Measurements from ENCODE around the gene TMEM187. TPM values are rescaled to one million over a fixed set of nuclear protein-coding genes. Genes with fewer than 3 reads are reported as not detected.

TMEM187 gene
- polyA plus RNA-seq, 4 donors: 4.2 to 10.1 (median 6.0) TPM

DNA sequence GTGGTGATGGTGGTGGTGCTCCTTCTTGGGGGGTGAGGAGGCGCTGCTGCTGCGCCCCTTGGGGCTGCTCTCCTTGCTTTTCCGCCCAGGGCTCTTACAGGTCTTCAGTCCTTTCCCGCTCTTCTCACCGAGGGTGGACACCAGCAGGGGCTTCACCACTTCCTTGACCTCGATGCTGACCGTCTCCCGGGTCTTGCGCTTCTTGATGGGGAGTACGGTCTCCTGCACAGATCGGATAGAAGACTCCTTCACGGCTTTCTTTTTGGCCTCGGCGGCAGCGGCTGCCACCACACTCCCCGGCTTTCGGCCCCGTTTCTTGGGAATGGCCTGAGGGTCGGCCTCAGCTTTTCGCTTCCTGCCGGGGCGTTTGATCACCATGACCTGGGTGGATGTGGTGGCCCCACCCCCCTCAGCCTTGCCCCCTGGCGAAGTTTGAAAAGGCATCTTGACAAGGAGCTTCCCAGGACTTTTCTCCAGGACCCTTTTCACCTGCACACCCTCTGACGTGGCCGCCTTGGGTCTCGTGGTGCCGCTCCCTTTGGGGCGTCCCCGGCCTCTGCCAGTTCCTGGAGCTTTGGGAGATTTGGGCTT is 58.3 kb downstream of the TMEM187 start:
- H3K4me1 ChIP-seq (ENCODE audit: control insufficient read depth in 3 of 3, insufficient read depth in 2 of 3, low read depth in 1 of 3, low read length in 2 of 3): peaks cover 0 to 9% (median 0%) of the 10 kb centered on the region in 3 donors
- H3K9me3 ChIP-seq (ENCODE audit: control insufficient read depth in 2 of 2, insufficient read depth in 1 of 2, low read depth in 1 of 2, low read length in 1 of 2): no peaks in the 10 kb centered on the region
- DNase-seq: no peak
- FAIRE-seq: no peak
- H3K4me3 ChIP-seq (ENCODE audit: low read depth in 1 of 3, low read length in 3 of 3): no peak overlapping the region
- H3K27me3 ChIP-seq (ENCODE audit: control insufficient read depth in 3 of 3, insufficient read depth in 3 of 3, low read length in 3 of 3): no peaks in the 10 kb centered on the region
- WGBS, 3 donors: 92 to 94% (median 93%) methylated on average over 24 to 29 of the region's 29 CpGs
- H3K36me3 ChIP-seq (ENCODE audit: control insufficient read depth in 3 of 3, insufficient read depth in 2 of 3, low read depth in 1 of 3, low read length in 3 of 3): peaks cover 2 to 66% (median 14%) of the 10 kb centered on the region in 3 donors
- H3K27ac ChIP-seq (ENCODE audit: low read depth in 1 of 3, low read length in 2 of 3): no peak overlapping the region

DNA sequence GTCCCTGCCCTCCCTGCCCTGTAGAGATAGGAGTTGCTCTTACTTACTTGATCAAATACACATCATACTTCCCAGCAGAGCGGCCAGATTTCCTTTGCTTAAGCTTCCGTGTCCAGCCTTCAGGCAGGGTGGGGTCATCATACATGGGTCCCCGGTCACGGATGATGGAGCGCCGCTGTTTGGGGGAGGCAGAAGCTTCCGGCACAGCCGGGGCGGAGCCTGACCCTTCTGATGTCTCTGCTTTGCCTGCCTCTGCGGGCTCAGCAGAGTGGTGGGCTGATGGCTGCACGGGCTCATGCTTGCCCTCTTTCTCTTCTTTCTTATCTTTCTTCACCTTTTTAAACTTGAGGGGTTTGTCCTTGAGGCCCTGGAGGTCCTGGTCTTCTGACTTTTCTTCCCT is 59.6 kb downstream of the TMEM187 start:
- DNase-seq (no peak), FAIRE-seq (no peak)

DNA sequence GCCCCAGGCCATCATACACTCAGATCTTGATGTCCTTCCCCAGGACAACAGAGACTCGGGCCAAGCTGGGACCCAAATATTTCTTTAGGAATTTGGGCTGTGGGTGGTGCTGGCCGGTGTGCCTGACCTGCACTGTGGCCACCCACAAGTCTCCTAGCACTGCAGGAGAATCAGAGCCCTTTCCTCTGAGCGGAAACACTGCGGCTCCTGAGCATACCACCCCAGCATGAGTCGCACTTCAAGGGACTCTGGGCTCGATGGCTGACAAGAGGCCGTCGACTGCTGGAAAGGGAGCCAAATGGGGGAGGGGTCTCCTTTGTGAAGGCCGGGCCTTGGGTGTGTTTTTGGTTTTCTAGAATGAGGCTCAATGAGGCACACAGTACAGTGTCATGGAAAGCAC is 60.1 kb downstream of the TMEM187 start:
- no peaks in the 10 kb centered on the region for H3K27me3 ChIP-seq (ENCODE audit: control insufficient read depth in 3 of 3, insufficient read depth in 3 of 3, low read length in 3 of 3)
- H3K4me1 ChIP-seq (ENCODE audit: control insufficient read depth in 3 of 3, insufficient read depth in 2 of 3, low read depth in 1 of 3, low read length in 2 of 3): peaks cover 0 to 9% (median 0%) of the 10 kb centered on the region in 3 donors
- H3K4me3 ChIP-seq (ENCODE audit: low read depth in 1 of 3, low read length in 3 of 3): no peak overlapping the region
- H3K9me3 ChIP-seq (ENCODE audit: control insufficient read depth in 2 of 2, insufficient read depth in 1 of 2, low read depth in 1 of 2, low read length in 1 of 2): no peaks in the 10 kb centered on the region
- DNase-seq (no peak), FAIRE-seq (no peak)
- WGBS, 3 donors: 79 to 87% (median 83%) methylated on average over 9 of the region's 9 CpGs
- peaks cover 2 to 53% (median 14%) of the 10 kb centered on the region in 3 donors for H3K36me3 ChIP-seq (ENCODE audit: control insufficient read depth in 3 of 3, insufficient read depth in 2 of 3, low read depth in 1 of 3, low read length in 3 of 3)
- H3K27ac ChIP-seq (ENCODE audit: low read depth in 1 of 3, low read length in 2 of 3): no peak overlapping the region

More for the DNA sequence above, 59.6 kb downstream of the TMEM187 start:
- peaks cover 2 to 58% (median 14%) of the 10 kb centered on the region in 3 donors for H3K36me3 ChIP-seq (ENCODE audit: control insufficient read depth in 3 of 3, insufficient read depth in 2 of 3, low read depth in 1 of 3, low read length in 3 of 3)
- 90 to 92% (median 92%) methylated on average over 11 of the region's 11 CpGs for WGBS, 3 donors
- peaks cover 0 to 9% (median 0%) of the 10 kb centered on the region in 3 donors for H3K4me1 ChIP-seq (ENCODE audit: control insufficient read depth in 3 of 3, insufficient read depth in 2 of 3, low read depth in 1 of 3, low read length in 2 of 3)
- no peaks in the 10 kb centered on the region for H3K9me3 ChIP-seq (ENCODE audit: control insufficient read depth in 2 of 2, insufficient read depth in 1 of 2, low read depth in 1 of 2, low read length in 1 of 2)
- H3K27me3 ChIP-seq (ENCODE audit: control insufficient read depth in 3 of 3, insufficient read depth in 3 of 3, low read length in 3 of 3): no peaks in the 10 kb centered on the region
- no peak overlapping the region for H3K27ac ChIP-seq (ENCODE audit: low read depth in 1 of 3, low read length in 2 of 3)
- H3K4me3 ChIP-seq (ENCODE audit: low read depth in 1 of 3, low read length in 3 of 3): no peak overlapping the region

Other genes starting within 250 kb of the TMEM187 start
- gene BCAP31, start 248.4 kb upstream of the TMEM187 start, polyA plus RNA-seq: 100 to 1,000 TPM in 2 of 4 donors, 10 to 100 TPM in 2; 68.4 to 243 (median 152) TPM
- 10 to 100 TPM; 10.1 to 37.3 (median 20.4) TPM for gene ABCD1, start 247.9 kb upstream of the TMEM187 start, polyA plus RNA-seq
- gene PLXNB3, start 208.5 kb upstream of the TMEM187 start, polyA plus RNA-seq: 1 to 10 TPM in 1 of 4 donors, under 1 TPM in 2, not detected in 1; 0.54 to 1.6 (median 0.66) TPM
- 1 to 10 TPM in 1 of 4 donors, under 1 TPM in 2, not detected in 1; 0.15 to 1.1 (median 0.27) TPM for gene SRPK3, start 191.7 kb upstream of the TMEM187 start, polyA plus RNA-seq
- 100 to 1,000 TPM in 1 of 4 donors, 10 to 100 TPM in 3; 59.9 to 114 (median 85.5) TPM for gene IDH3G, start 178.4 kb upstream of the TMEM187 start, polyA plus RNA-seq
- 100 to 1,000 TPM; 288 to 694 (median 446) TPM for gene SSR4, start 178.1 kb upstream of the TMEM187 start, polyA plus RNA-seq
- gene PDZD4, start 142.2 kb upstream of the TMEM187 start, polyA plus RNA-seq: 10 to 100 TPM in 1 of 4 donors, 1 to 10 TPM in 2, under 1 TPM in 1; 0.22 to 11.5 (median 2.4) TPM
- gene L1CAM, start 86.6 kb upstream of the TMEM187 start, polyA plus RNA-seq: 10 to 100 TPM in 1 of 4 donors, 1 to 10 TPM in 1, under 1 TPM in 1, not detected in 1; 0.54 to 16.3 (median 2.1) TPM
- gene AVPR2, start 68.1 kb upstream of the TMEM187 start, polyA plus RNA-seq: 1 to 10 TPM in 1 of 4 donors, under 1 TPM in 1, not detected in 2; 0.31 to 3.5 TPM
- gene ARHGAP4, start 46.5 kb upstream of the TMEM187 start, polyA plus RNA-seq: 10 to 100 TPM; 29.8 to 63.0 (median 49.0) TPM
- 100 to 1,000 TPM in 3 of 4 donors, 10 to 100 TPM in 1; 55.6 to 152 (median 107) TPM for gene NAA10, start 37.7 kb upstream of the TMEM187 start, polyA plus RNA-seq
- 100 to 1,000 TPM in 1 of 4 donors, 10 to 100 TPM in 2, 1 to 10 TPM in 1; 5.1 to 114 (median 21.9) TPM for gene RENBP, start 28.1 kb upstream of the TMEM187 start, polyA plus RNA-seq
- 10 to 100 TPM in 2 of 4 donors, 1 to 10 TPM in 2; 7.6 to 32.9 (median 19.5) TPM for gene HCFC1, start 936 bp upstream of the TMEM187 start, polyA plus RNA-seq
- 100 to 1,000 TPM in 3 of 4 donors, 10 to 100 TPM in 1; 57.2 to 135 (median 117) TPM for gene IRAK1, start 47.1 kb downstream of the TMEM187 start, polyA plus RNA-seq
- 10 to 100 TPM in 3 of 4 donors, 1 to 10 TPM in 1; 9.4 to 18.4 (median 12.9) TPM for gene MECP2, start 125.0 kb downstream of the TMEM187 start, polyA plus RNA-seq
- not detected for gene OPN1LW, start 171.5 kb downstream of the TMEM187 start, polyA plus RNA-seq
- not detected for gene OPN1MW, start 209.8 kb downstream of the TMEM187 start, polyA plus RNA-seq
- gene OPN1MW2, start 247.0 kb downstream of the TMEM187 start, polyA plus RNA-seq: not detected